HepG2 (cell line): ENCODE results near the gene HYAL2. TPM values are rescaled to one million over a fixed set of nuclear protein-coding genes. Genes with fewer than 3 reads are reported as not detected.

Experiments used
- ATAC-seq: fragments of 200-7000 bp; cut with Tn5 transposase; 3 replicates; pipeline ENCODE4 v1.9.1; 2020; ENCODE audit warnings: mild to moderate bottlenecking, moderate library complexity
- BruUV-seq: library from RNA; stranded (reverse); fragments of 400-500 nt; replicated peaks from 2 replicates; lab custom pipeline; 2021; lab: Mats Ljungman, UMichigan
- CTCF ChIA-PET: fragments of 300-600 bp; formaldehyde crosslinking; extraction: SDS; loops from one replicate; lab custom pipeline; 2021; ENCODE audit warnings: low total read pairs, inconsistent platforms, low intra/inter-chr PET ratio; lab: Yijun Ruan, JAX
- POLR2A ChIA-PET: fragments of 350-600 bp; sonication (Branson Sonifier 250); formaldehyde crosslinking; loops from one replicate; lab custom pipeline; 2020; ENCODE audit warnings: antibody characterized with exemption, inconsistent platforms; lab: Yijun Ruan, JAX
- DNase-seq: peaks from one replicate; pipeline ENCODE4 v3.0.0-alpha.2; 2015; ENCODE audit warnings: low spot score
- FAIRE-seq: peaks from 3 replicates; lab custom pipeline; 2011; peaks lifted over from hg19 to GRCh38; lab: Jason Lieb, UNC
- H2AFZ ChIP-seq: one replicate; pipeline ENCODE4 v1.6.1; 2011; ENCODE audit warnings: low read length, inconsistent platforms
- H3K27ac ChIP-seq: fragments of 300-600 bp; 3 replicates; pipeline ENCODE4 v1.8.0; 2011; ENCODE audit warnings: mixed run types, mild to moderate bottlenecking, mixed read lengths, low read length, inconsistent platforms; ENCODE audit not compliant: insufficient read depth; ENCODE audit errors: extremely low read length
- H3K27me3 ChIP-seq, 2 experiments: fragments of 200-600 bp in 1 of 2; 2 replicates in 1 of 2; 3 replicates in 1 of 2; pipeline versions ENCODE4 v1.6.0 to v1.8.0; 2011; ENCODE audit warnings: low read length in 2 of 2, mild to moderate bottlenecking in 2 of 2, moderate library complexity in 2 of 2, inconsistent platforms in 1 of 2; ENCODE audit not compliant: insufficient read depth in 2 of 2, control insufficient read depth in 1 of 2
- H3K36me3 ChIP-seq, 2 experiments: fragments of 200-600 bp in 1 of 2; replicated peaks in 1 of 2; 2 replicates in 1 of 2; 3 replicates in 1 of 2; pipeline versions ENCODE4 v1.5.1 to v1.8.0; 2011; ENCODE audit warnings: low read length in 2 of 2, inconsistent platforms in 1 of 2; ENCODE audit not compliant: insufficient read depth in 2 of 2, control insufficient read depth in 1 of 2
- H3K4me1 ChIP-seq: 2 replicates; pipeline ENCODE4 v1.5.1; 2012; ENCODE audit warnings: low read length, inconsistent platforms; ENCODE audit not compliant: insufficient read depth
- H3K4me2 ChIP-seq: 2 replicates; pipeline ENCODE4 v1.6.0; 2011; ENCODE audit warnings: low read depth, low read length, inconsistent platforms
- H3K4me3 ChIP-seq, 3 experiments: fragments of 200-600 bp in 1 of 3; sonication (generic), shearing (Covaris generic) in 1 of 3; replicated peaks in 1 of 3; 2 replicates each; pipeline ENCODE4 v1.5.1; 2011 to 2016; ENCODE audit warnings: low read length in 3 of 3, inconsistent platforms in 2 of 3, low read depth in 2 of 3, mild to moderate bottlenecking in 2 of 3, control low read depth in 1 of 3, mixed read lengths in 1 of 3; ENCODE audit not compliant: insufficient read depth in 1 of 3
- H3K79me2 ChIP-seq: one replicate; pipeline ENCODE4 v1.6.1; 2011; ENCODE audit warnings: low read length, inconsistent platforms; ENCODE audit not compliant: insufficient read depth
- H3K9ac ChIP-seq: 2 replicates; pipeline ENCODE4 v1.6.0; 2011; ENCODE audit warnings: mild to moderate bottlenecking, low read depth, low read length, inconsistent platforms; ENCODE audit not compliant: insufficient read depth
- H3K9me3 ChIP-seq: 2 replicates; pipeline ENCODE4 v1.5.1; 2012; ENCODE audit warnings: mild to moderate bottlenecking, low read length
- H4K20me1 ChIP-seq: 2 replicates; pipeline ENCODE4 v1.6.0; 2011; ENCODE audit warnings: inconsistent platforms, mild to moderate bottlenecking, low read length, moderate library complexity; ENCODE audit not compliant: insufficient read depth
- AGO1 ChIP-seq: fragments of 200-400 bp; formaldehyde crosslinking; IDR thresholded peaks from 2 replicates; pipeline ENCODE4 v1.6.1; 2017; ENCODE audit warnings: mild to moderate bottlenecking, low read depth, low read length, moderate library complexity; ENCODE audit not compliant: poor library complexity, severe bottlenecking
- ATF1 ChIP-seq: IDR thresholded peaks from 2 replicates; pipeline ENCODE4 v1.6.1; 2016; ENCODE audit warnings: mild to moderate bottlenecking, control low read depth
- BRD4 ChIP-seq: sonication (generic); formaldehyde crosslinking; IDR thresholded peaks from 2 replicates; pipeline ENCODE4 v1.4.0; 2020; ENCODE audit warnings: missing genetic modification reagents
- FOSL2 ChIP-seq: sonication (generic); formaldehyde crosslinking; IDR thresholded peaks from 2 replicates; pipeline ENCODE4 v1.4.0; 2020; ENCODE audit warnings: missing genetic modification reagents
- KDM5B ChIP-seq: sonication (generic); formaldehyde crosslinking; IDR thresholded peaks from 2 replicates; pipeline ENCODE4 v1.4.0; 2020; ENCODE audit warnings: missing genetic modification reagents, mild to moderate bottlenecking, borderline replicate concordance
- PLSCR1 ChIP-seq: sonication (generic); formaldehyde crosslinking; IDR thresholded peaks from 2 replicates; pipeline ENCODE4 v1.5.0; 2020; ENCODE audit warnings: missing genetic modification reagents, mild to moderate bottlenecking, borderline replicate concordance
- SIX4 ChIP-seq: sonication (generic); formaldehyde crosslinking; IDR thresholded peaks from 2 replicates; pipeline ENCODE4 v1.4.0; 2020; ENCODE audit warnings: missing genetic modification reagents
- ZNF12 ChIP-seq: sonication (generic); formaldehyde crosslinking; IDR thresholded peaks from 2 replicates; pipeline ENCODE4 v1.5.0; 2020; ENCODE audit warnings: missing genetic modification reagents
- ZNF687 ChIP-seq: sonication (generic); formaldehyde crosslinking; IDR thresholded peaks from 2 replicates; pipeline ENCODE4 v1.5.1; 2020; ENCODE audit warnings: mild to moderate bottlenecking, missing genetic modification reagents, moderate library complexity
- ZNF879 ChIP-seq: sonication (generic); formaldehyde crosslinking; IDR thresholded peaks from 2 replicates; pipeline ENCODE4 v1.8.1; 2023; ENCODE audit warnings: missing genetic modification reagents
- WGBS: methylation state at CpG from one replicate; pipeline ENCODE4 v1.1.6; 2017; ENCODE audit warnings: low lambda C conversion rate; 5-methylcytosine and 5-hydroxymethylcytosine counted together
- in situ Hi-C: cut with HindIII; loops from 2 replicates; pipeline ENCODE4 v1.10.0; 2017; ENCODE audit warnings: low pct_unique_long_range_greater_than_20kb; ENCODE audit not compliant: extremely low pct_ligation_motif_present
- intact Hi-C: fragments of 100-400 bp; cut with micrococcal nuclease; formaldehyde crosslinking; loops from one replicate; pipeline ENCODE4 v1.10.0; 2022; ENCODE audit not compliant: unreplicated experiment
- polyA plus RNA-seq, 8 experiments: library from polyadenylated mRNA; depleted of rRNA in 3 of 8; stranded (reverse) in 7 of 8; unstranded in 1 of 8; fragments of >200 nt; fragmentation: Illumina TruSeq in 4 of 8; extraction: Trizol in 4 of 8; gene quantifications; 2 replicates each; pipeline versions ENCODE4 v1.2.1 to v1.2.3, GENCODE V29; 2011 to 2016; ENCODE audit warnings: low read depth in 4 of 8, missing spikeins in 1 of 8, mixed read lengths in 1 of 8; ENCODE audit not compliant: insufficient read depth in 1 of 8
- total RNA-seq, 5 experiments: library from RNA; depleted of rRNA; stranded (reverse); fragments of >200 nt; fragmentation: Illumina TruSeq; extraction: Trizol; gene quantifications; 2 replicates each; pipeline ENCODE4 v1.2.3, GENCODE V29; 2016; ENCODE audit warnings: low read depth in 1 of 5
- TF ChIP-seq, protein P1 (sequence below): sonication (generic); formaldehyde crosslinking; IDR thresholded peaks from 2 replicates; pipeline ENCODE4 v1.5.1; 2020; ENCODE audit warnings: missing genetic modification reagents, mild to moderate bottlenecking, borderline replicate concordance
- TF ChIP-seq, protein P2 (sequence below): sonication (generic); formaldehyde crosslinking; IDR thresholded peaks from 2 replicates; pipeline ENCODE4 v1.4.0; 2020; ENCODE audit warnings: missing genetic modification reagents, low read depth, mild to moderate bottlenecking, borderline replicate concordance

HYAL2 gene
- total and polyA plus RNA-seq, 2 of the 13 experiments (the other 11 are each of a cell fraction or from before 2014, with no cell fraction given) = 76.2 to 102 TPM

DNA sequence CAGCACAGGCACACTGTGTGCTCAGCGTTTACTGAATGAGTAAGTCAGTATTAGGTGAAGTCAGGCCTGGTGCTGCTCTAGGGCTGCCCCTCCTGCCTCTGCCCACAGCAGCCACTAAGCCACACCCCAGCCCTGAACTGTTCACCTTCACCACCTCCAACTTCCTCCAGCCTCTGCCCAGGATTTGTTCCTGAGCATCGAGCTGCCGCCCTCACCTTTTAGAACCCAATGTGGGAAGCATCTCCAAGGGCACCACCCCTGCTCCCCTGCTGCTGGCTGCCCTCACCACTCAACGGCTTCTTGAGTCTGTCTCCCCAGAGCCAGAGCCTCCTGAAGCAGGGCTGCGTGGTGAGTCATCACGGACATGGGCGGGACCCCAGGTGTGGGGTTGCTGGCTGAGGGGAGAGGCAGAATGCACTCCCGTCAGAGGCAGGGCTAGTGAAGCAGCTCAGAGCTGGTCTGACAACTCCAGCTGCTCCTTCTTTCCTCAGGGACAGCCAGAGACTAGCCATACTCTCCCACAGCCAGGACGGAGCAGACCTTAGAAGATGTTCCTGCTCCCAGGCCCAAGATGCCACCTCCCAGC is 5.8 kb downstream of the HYAL2 start:
- no peak overlapping the region for H3K27ac ChIP-seq
- peaks cover 45% of the 10 kb centered on the region for H3K4me1 ChIP-seq
- 91% methylated on average over 7 of the region's 9 CpGs for WGBS
- no peaks in the 10 kb centered on the region; a peak in 1 of 5 replicates for H3K27me3 ChIP-seq
- CTCF ChIA-PET = no interaction called here
- no peaks in the 10 kb centered on the region for H3K9me3 ChIP-seq
- DNase-seq = no peak
- H3K4me3 ChIP-seq = no peak overlapping the region
- H3K9ac ChIP-seq = no peak overlapping the region
- TF ChIP-seq, protein P1, sequence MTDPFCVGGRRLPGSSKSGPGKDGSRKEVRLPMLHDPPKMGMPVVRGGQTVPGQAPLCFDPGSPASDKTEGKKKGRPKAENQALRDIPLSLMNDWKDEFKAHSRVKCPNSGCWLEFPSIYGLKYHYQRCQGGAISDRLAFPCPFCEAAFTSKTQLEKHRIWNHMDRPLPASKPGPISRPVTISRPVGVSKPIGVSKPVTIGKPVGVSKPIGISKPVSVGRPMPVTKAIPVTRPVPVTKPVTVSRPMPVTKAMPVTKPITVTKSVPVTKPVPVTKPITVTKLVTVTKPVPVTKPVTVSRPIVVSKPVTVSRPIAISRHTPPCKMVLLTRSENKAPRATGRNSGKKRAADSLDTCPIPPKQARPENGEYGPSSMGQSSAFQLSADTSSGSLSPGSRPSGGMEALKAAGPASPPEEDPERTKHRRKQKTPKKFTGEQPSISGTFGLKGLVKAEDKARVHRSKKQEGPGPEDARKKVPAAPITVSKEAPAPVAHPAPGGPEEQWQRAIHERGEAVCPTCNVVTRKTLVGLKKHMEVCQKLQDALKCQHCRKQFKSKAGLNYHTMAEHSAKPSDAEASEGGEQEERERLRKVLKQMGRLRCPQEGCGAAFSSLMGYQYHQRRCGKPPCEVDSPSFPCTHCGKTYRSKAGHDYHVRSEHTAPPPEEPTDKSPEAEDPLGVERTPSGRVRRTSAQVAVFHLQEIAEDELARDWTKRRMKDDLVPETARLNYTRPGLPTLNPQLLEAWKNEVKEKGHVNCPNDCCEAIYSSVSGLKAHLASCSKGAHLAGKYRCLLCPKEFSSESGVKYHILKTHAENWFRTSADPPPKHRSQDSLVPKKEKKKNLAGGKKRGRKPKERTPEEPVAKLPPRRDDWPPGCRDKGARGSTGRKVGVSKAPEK (CRISPR knock-in tag) = no peak
- TF ChIP-seq AGO1 = no peak
- TF ChIP-seq, protein P2, sequence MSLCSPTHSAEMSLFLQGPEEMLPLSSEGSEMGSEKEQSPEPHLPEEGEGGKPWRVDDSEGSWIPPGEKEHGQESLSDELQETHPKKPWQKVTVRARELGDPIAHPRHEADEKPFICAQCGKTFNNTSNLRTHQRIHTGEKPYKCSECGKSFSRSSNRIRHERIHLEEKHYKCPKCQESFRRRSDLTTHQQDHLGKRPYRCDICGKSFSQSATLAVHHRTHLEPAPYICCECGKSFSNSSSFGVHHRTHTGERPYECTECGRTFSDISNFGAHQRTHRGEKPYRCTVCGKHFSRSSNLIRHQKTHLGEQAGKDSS (CRISPR knock-in tag) = no peak
- TF ChIP-seq PLSCR1 (CRISPR knock-in tag) = no peak
- TF ChIP-seq ZNF12 (CRISPR knock-in tag) = peak; percentile 78
- TF ChIP-seq ZNF687 (CRISPR knock-in tag) = 0 out of 2 replicates have a peak, but pooled peaks have one; percentile 23
- TF ChIP-seq FOSL2 (CRISPR knock-in tag) = peak; percentile 68
- no peak for TF ChIP-seq SIX4 (CRISPR knock-in tag)
- TF ChIP-seq KDM5B (CRISPR knock-in tag) = 0 out of 2 replicates have a peak, but pooled peaks have one; percentile 32
- TF ChIP-seq BRD4 = no peak
- no peak for TF ChIP-seq ZNF879 (CRISPR knock-in tag)
- no peak for TF ChIP-seq ATF1 (CRISPR knock-in tag)
- TF ChIP-seq, all 625 proteins: peak for 4
- Histone ChIP-seq H2AFZ (no peak overlapping the region), H3K79me2 (peaks cover 25% of the 10 kb centered on the region), H4K20me1 (no peaks in the 10 kb centered on the region), H3K4me2 (no peak overlapping the region), H3K36me3 (peaks cover 16 to 32% of the 10 kb centered on the region in 2 experiments)
- no peak for ATAC-seq
- no TSS peak for BruUV-seq
- intact Hi-C loops (no loop called here), in situ Hi-C loops (no loop called here)
- POLR2A ChIA-PET = interaction anchor here (1.3 to 13.0 kb wide), 2 partner anchors 11 to 16 kb away, joined by 3 to 222 read pairs; partner anchors contain the start of genes HYAL1, HYAL3, NAA80 and TUSC2
- no peak for FAIRE-seq
